ENCODE results near the gene AFAP1L1. TPM values are rescaled to one million over a fixed set of nuclear protein-coding genes. Genes with fewer than 3 reads are reported as not detected.
"Not testable (repeated sequence)": the region's sequence is repeated elsewhere in the genome, so short reads cannot be mapped to it uniquely, and the experiment has no call there.

The AFAP1L1 gene
- total and polyA plus RNA-seq, 7 donors: 10.8 to 39.9 (median 23.0) TPM

- Histone ChIP-seq H3K9me3 (no peaks in the 10 kb centered on the region), H3K27ac (peak overlapping the region; percentile 63), H3K27me3 (ENCODE audit: insufficient read depth in 3 of 3, low read length in 2 of 3) (peaks cover 0 to 2% (median 0%) of the 10 kb centered on the region in 3 donors), H3K36me3 (ENCODE audit: insufficient read depth in 1 of 2, low read depth in 1 of 2) (no peaks in the 10 kb centered on the region), H3K4me1 (peaks cover 21% of the 10 kb centered on the region), H3K4me3 (no peak overlapping the region)
- ATAC-seq: no peak
- TF ChIP-seq CTCF (IDR thresholded peaks at IDR 0.05): no peak
- 76 to 80% (median 79%) methylated on average over 7 of the region's 7 CpGs for WGBS, 3 donors
- DNase-seq: no peak
- intact Hi-C loops (cut with DNase I): no loop called here
Measured at GRCh38 chr5:149388498-149389190, 117.0 kb downstream of the AFAP1L1 start.

GRCh38 chr5:149389552-149390495 lies 118.2 kb downstream of the AFAP1L1 start:
- Histone ChIP-seq H3K4me3 (no peak overlapping the region), H3K36me3 (ENCODE audit: insufficient read depth in 1 of 2, low read depth in 1 of 2) (no peaks in the 10 kb centered on the region), H3K27me3 (ENCODE audit: insufficient read depth in 3 of 3, low read length in 2 of 3) (peaks cover 0 to 2% (median 0%) of the 10 kb centered on the region in 3 donors), H3K27ac (peak overlapping the region; percentile 63), H3K9me3 (no peaks in the 10 kb centered on the region), H3K4me1 (peaks cover 17% of the 10 kb centered on the region)
- DNase-seq (no peak), ATAC-seq (no peak)
- intact Hi-C loops (cut with DNase I): no loop called here
- WGBS, 3 donors: 49 to 68% (median 51%) methylated on average over 11 of the region's 11 CpGs
- no peak for TF ChIP-seq CTCF (IDR thresholded peaks at IDR 0.05)

GRCh38 chr5:149391076-149391475 lies 119.4 kb downstream of the AFAP1L1 start:
- 75 to 87% (median 83%) methylated on average over 6 of the region's 6 CpGs for WGBS, 3 donors
- H3K27me3 ChIP-seq (ENCODE audit: insufficient read depth in 3 of 3, low read length in 2 of 3); DNase-seq; intact Hi-C loops (cut with DNase I); ATAC-seq; H3K36me3 ChIP-seq (ENCODE audit: insufficient read depth in 1 of 2, low read depth in 1 of 2); H3K27ac ChIP-seq; H3K4me3 ChIP-seq; H3K9me3 ChIP-seq: not testable (repeated sequence)
- peaks cover 17% of the 10 kb centered on the region for H3K4me1 ChIP-seq

Other genes starting within 250 kb of the AFAP1L1 start
- gene SH3TC2, start 208.8 kb upstream of the AFAP1L1 start, total RNA-seq: 1 to 10 TPM in 2 of 4 donors, under 1 TPM in 2; 0.34 to 1.9 (median 1.0) TPM
- under 1 TPM; 0.18 to 0.60 (median 0.44) TPM for gene SH3TC2, start 208.8 kb upstream of the AFAP1L1 start, polyA plus RNA-seq
- 10 to 100 TPM; 34.3 to 54.5 (median 42.8) TPM for gene ABLIM3, start 130.4 kb upstream of the AFAP1L1 start, total RNA-seq
- gene ABLIM3, start 130.4 kb upstream of the AFAP1L1 start, polyA plus RNA-seq: 10 to 100 TPM; 18.7 to 35.0 (median 23.8) TPM
- 10 to 100 TPM in 2 of 4 donors, 1 to 10 TPM in 2; 8.8 to 11.1 (median 9.5) TPM for gene GRPEL2, start 73.6 kb downstream of the AFAP1L1 start, total RNA-seq
- 10 to 100 TPM in 2 of 3 donors, 1 to 10 TPM in 1; 4.7 to 11.6 (median 11.0) TPM for gene GRPEL2, start 73.6 kb downstream of the AFAP1L1 start, polyA plus RNA-seq
- 1 to 10 TPM in 1 of 4 donors, under 1 TPM in 3; 0.65 to 2.7 (median 0.84) TPM for gene PCYOX1L, start 86.2 kb downstream of the AFAP1L1 start, total RNA-seq
- 1 to 10 TPM in 1 of 3 donors, under 1 TPM in 2; 0.28 to 1.1 (median 0.70) TPM for gene PCYOX1L, start 86.2 kb downstream of the AFAP1L1 start, polyA plus RNA-seq
- gene IL17B, start 107.4 kb downstream of the AFAP1L1 start, total RNA-seq: under 1 TPM in 1 of 4 donors, not detected in 3; 0.58 TPM
- gene IL17B, start 107.4 kb downstream of the AFAP1L1 start, polyA plus RNA-seq: under 1 TPM in 2 of 3 donors, not detected in 1; 0.08 to 0.42 TPM